ACHN (cell line): ENCODE data around the gene CALHM2.
A peak's percentile ranks its signal among the peaks of the same experiment; 100 is the strongest.
"Not testable (repeated sequence)": the region's sequence is repeated elsewhere in the genome, so short reads cannot be mapped to it uniquely, and the experiment has no call there.

ENCODE experiments used
- DNase-seq: peaks from one replicate; pipeline ENCODE4 v3.0.0-alpha.2; 2015
- in situ Hi-C: cut with HindIII; loops from 2 replicates; pipeline ENCODE4 v1.10.0; 2017; ENCODE audit warnings: low sequenced_read_pairs, low pct_ligation_motif_present, low pct_unique_long_range_greater_than_20kb

Gene CALHM2

DNA sequence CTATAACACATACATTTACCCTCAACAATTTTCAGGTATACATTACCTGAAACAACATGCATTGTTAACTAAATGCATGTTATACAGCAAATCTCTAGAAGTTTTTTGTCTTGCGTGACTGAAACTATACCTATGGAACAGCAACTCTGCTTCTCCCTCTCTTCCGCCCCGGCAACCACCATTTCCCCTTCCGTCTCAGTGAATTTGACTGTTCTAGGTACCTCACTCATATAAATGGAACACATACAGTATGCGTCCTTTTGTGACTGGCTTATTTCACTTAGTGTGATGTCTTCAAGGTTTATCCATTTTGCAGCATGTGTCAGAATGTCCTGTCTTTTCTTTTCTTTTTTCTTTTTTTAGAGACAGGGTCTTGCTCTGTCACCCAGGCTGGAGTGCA is 22.5 kb downstream of the CALHM2 start:
- in situ Hi-C loops = no loop called here
- no peak for DNase-seq

GRCh38 chr10:103428989-103429643 is 23.1 kb downstream of the CALHM2 start:
- in situ Hi-C loops = no loop called here

DNA sequence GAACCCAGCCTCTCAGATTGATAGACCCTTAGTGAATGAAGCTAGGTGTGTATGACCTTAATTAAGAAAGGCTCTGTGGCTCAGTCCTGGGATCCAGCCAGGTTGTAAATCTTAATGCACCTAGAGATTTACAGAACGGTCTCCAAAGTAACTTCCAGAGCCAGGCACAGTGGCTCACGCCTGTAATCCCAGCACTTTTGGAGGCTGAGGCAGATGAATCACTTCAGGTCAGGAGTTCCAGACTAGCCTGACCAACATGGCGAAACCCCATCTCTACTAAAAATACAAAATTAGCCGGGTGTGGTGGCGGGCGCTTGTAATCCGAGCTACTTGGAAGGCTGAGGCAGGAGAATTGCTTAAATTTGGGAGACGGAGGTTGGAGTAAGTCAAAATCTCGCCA is 24.3 kb downstream of the CALHM2 start:
- in situ Hi-C loops = no loop called here
- DNase-seq = no peak

More at GRCh38 chr10:103428989-103429643, 23.1 kb downstream of the CALHM2 start:
- DNase-seq = no peak

GRCh38 chr10:103423748-103424147 is 28.4 kb downstream of the CALHM2 start:
- in situ Hi-C loops = no loop called here
- DNase-seq = no peak

- no peak for DNase-seq
- in situ Hi-C loops = no loop called here
Observed at GRCh38 chr10:103419101-103419500, 33.1 kb downstream of the CALHM2 start.

- no peak for DNase-seq
- in situ Hi-C loops = no loop called here
Observed at GRCh38 chr10:103417601-103418000, 34.6 kb downstream of the CALHM2 start.

- in situ Hi-C loops = not testable (repeated sequence)
Observed at GRCh38 chr10:103417148-103417469, 35.1 kb downstream of the CALHM2 start.

DNA sequence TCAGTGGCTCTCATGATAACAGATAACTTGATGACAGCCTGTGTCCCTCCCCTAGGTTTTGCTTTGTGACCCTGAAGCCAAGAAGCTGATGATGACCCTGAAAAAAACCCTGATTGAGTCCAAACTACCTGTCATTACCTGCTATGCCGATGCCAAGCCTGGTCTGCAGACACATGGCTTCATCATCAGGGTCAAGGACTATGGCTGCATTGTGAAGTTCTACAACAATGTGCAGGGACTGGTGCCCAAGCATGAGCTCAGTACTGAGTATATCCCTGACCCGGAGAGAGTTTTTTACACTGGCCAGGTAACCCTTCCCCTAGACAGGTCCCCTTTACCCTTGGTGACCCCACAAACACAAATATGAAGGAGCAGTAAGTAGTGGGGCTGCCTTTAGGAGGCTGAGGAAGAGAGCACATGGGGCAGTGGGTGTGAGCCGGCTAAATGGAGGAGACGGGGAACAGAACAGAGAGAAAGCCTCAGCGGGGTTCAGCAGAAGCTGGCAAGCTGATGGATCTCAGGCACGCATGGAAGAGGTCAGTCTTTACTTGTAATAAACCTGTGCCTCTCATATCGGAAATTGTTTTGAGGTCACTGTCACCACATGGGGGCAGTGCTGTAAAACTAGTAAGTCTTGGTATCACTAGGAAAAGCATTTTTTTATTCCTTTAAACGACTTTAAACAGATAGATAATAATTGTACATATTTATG is 35.6 kb downstream of the CALHM2 start:
- in situ Hi-C loops = no loop called here

More at GRCh38 chr10:103417148-103417469, 35.1 kb downstream of the CALHM2 start:
- not testable (repeated sequence) for DNase-seq

DNA sequence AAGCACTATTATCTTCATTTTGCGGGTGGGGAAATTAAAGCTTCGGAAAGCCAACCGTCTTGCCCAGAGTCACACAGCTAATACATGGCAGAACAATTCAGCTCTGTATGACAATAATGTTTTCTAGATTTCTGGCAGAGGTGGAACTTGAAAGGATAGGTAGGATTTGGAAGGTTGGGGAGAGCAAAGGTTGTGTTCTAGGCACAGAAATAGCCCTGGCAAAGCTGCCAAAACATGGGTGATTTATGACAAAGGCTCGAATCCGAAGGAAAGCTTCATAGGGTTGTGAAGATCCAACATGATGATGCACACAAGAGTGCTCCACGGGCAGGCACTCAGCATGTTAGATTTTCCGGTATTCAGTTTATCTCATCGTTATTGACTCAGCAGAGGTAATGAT is 36.6 kb downstream of the CALHM2 start:
- in situ Hi-C loops = no loop called here
- DNase-seq = no peak

More for the DNA sequence above, 35.6 kb downstream of the CALHM2 start:
- DNase-seq = peak; percentile 72

GRCh38 chr10:103413564-103413963 is 38.6 kb downstream of the CALHM2 start:
- no peak for DNase-seq
- in situ Hi-C loops = no loop called here

GRCh38 chr10:103397191-103397825 is 54.9 kb downstream of the CALHM2 start:
- DNase-seq = peak; percentile 37
- in situ Hi-C loops = no loop called here

- no peak for DNase-seq
- in situ Hi-C loops = no loop called here
Observed at GRCh38 chr10:103396789-103397087, 55.4 kb downstream of the CALHM2 start.
